Dermis blood vessel endothelial cell (primary cell): Measurements from ENCODE around the gene CDC42SE1. TPM values are rescaled to one million over a fixed set of nuclear protein-coding genes. Genes with fewer than 3 reads are reported as not detected.
"Not testable (repeated sequence)": the region's sequence is repeated elsewhere in the genome, so short reads cannot be mapped to it uniquely, and the experiment has no call there.

Source experiments
- DNase-seq: peaks from one replicate; pipeline ENCODE4 v3.0.0; 2010
- total RNA-seq: library from RNA; depleted of rRNA; stranded (reverse); fragments of >200 nt; gene quantifications from 2 replicates; pipeline ENCODE4 v1.2.3, GENCODE V29; 2014

Gene CDC42SE1
- total RNA-seq: 63.1 and 78.6 TPM in 2 replicates

GRCh38 chr1:151059109-151060006, at the start of gene CDC42SE1:
CDC42SE1 (minus strand) TSS chr1:151059622; CDS start chr1:151055730, 3,892 bp downstream.
- peak; percentile 91 for DNase-seq

- DNase-seq: no peak
These were observed 48.9 kb upstream of the CDC42SE1 start for GRCh38 chr1:151108331-151108730.

GRCh38 chr1:151106894-151107293, 47.5 kb upstream of the CDC42SE1 start:
- DNase-seq: peak; percentile 84

DNA sequence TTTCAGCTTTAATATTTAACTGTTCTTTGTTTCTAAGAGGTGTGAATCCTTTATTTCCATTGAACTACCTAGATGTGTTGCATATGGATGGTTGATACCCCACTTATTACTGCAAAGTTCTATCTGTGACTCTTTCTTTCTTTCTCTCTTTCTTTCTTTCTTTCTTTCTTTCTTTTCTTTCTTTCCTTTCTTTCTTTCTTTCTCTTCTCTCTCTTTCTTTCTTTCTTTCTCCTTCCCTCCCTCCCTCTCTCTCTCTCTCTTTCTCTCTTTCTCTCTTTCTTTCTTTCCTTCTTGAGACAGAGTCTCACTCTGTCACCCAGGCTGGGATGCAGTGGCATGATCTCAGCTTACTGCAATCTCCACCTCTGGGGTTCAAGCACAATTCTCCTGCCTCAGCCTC, 45.2 kb upstream of the CDC42SE1 start:
- no peak for DNase-seq

DNA sequence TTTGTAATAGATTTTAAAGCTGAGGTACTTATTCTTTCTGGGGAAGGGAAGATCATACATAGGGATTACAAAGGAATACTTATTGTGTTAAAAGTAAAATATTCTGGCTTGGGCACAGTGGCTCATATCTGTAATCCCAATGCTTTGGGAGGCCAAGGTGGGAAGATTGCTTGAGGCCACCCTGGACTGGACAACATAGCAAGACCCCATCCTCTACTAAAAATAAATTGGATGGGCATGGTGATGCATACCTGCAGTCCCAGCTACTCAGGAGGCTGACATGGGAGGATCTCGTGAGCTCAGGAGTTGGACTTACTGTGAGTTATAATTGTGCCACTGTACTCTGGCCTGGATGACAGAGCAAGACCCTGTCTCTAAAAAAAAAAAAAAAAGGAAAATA, 38.7 kb upstream of the CDC42SE1 start:
- DNase-seq: no peak

DNA sequence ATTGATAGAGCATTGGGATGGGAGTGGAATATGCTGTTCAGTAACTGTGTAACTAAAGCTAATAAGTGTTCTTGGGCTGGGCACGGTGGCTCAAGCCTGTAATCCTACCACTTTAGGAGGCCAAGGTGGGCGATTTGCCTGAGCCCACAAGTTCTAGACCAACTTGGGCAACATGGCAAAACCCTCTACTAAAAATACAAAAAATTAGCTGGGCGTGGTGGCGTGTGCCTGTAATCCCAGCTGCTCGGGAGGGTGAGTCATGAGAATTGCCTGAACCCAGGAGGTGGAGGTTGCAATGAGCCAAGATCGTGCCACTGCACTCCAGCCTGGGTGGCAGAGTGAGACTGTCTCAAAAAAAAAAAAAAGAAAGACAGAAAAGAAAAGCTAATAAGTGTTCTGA, 38.0 kb upstream of the CDC42SE1 start:
- not testable (repeated sequence) for DNase-seq

DNA sequence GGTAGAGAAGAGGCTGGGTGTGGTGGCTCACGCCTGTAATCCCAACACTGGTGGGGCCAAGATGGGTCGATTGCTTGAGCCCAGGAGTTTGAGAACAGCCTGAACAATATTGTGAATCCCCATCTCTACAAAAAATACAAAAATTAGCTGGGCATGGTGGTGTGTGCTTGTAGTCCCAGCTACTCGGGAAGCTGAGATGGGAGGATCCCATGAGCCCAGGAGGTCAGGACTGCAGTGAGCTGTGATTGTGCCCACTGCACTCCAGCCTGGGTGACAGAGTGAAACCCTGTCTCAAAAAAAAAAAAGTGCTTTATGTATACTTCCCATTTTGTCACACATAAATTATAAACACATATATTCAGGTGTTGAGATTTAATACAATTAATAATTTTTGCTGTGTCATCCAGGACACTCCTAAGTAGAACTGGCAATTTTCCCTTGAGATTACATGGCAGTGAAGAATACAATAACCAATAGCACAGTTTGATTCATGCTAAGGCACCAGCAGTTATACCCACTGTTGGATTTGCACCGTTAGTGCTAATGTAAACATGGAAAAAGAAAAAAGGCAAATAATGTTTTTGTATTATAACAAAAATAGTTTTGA, 26.6 kb upstream of the CDC42SE1 start:
- DNase-seq: no peak

DNA sequence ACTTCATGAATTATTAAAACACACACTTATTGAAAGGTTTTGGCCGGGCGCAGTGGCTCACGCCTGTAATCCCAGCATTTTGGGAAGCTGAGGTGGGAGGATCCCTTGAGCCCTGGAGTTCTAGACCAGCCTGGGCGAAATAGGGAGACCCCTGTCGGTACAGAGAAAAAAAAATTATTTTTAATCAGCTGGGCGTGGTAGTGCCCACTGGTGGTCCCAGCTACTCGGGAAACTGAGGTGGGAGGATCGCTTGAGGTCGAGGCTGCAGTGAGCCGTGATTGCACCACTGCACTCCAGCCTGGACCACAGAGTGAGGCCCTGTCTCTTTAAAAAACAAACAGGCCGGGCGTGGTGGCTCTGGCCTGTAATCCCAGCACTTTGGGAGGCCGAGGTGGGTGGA, 12.8 kb upstream of the CDC42SE1 start:
- DNase-seq: no peak

- peak; percentile 98 for DNase-seq
These were observed 11.3 kb upstream of the CDC42SE1 start, which contains the start of gene GABPB2 for GRCh38 chr1:151070474-151071276. GABPB2 (plus strand) TSS chr1:151070761; CDS start chr1:151088190, 17,429 bp downstream.

- no peak for DNase-seq
These were observed 9.7 kb upstream of the CDC42SE1 start for GRCh38 chr1:151069103-151069486.

DNA sequence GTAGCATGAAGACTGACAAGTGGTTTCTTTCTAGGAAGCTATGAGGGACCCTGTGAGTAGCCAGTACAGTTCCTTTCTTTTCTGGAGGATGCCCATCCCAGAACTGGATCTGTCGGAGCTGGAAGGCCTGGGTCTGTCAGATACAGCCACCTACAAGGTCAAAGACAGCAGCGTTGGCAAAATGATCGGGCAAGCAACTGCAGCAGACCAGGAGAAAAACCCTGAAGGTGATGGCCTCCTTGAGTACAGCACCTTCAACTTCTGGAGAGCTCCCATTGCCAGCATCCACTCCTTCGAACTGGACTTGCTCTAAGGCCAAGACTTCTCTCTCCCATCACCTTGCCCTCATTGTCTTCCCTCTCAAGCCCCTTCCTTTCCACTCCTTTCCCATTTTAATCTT, 7.8 kb upstream of the CDC42SE1 start:
- no peak for DNase-seq

- DNase-seq: no peak
These were observed 5.7 kb upstream of the CDC42SE1 start for GRCh38 chr1:151065089-151065645.

DNA sequence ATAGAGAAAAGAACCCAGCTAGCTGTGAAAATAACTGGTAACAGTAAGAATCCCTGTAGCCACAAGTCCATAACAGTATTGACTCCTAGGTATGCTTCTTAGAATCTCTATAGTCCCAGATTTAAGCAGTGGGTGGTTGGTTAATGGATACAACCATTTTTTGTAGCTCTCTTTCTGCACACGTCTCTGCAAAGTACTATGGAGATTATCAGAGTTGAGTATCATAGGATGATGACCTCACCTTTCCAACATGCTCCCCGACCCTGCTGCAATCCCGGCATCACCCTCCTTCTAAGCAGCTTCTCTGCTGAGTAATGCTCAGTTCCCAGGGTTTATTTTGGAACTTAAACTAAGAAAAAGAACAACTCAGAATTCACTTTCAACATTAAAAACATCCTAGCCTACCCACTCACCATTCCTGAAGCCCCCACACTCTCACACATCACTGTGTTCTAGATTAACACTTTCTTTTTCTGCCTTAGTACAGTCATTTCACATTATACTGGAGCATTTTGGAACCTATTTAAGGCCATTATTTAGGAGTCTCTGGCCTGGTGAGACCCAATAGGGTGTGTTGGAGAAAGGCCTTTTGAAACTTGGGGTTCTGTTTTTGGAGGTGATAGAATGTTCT, 3.4 kb upstream of the CDC42SE1 start:
- DNase-seq: peak; percentile 48

- DNase-seq: no peak
These were observed 2.3 kb upstream of the CDC42SE1 start for GRCh38 chr1:151061704-151062103.

GRCh38 chr1:151060657-151061421, 1.4 kb upstream of the CDC42SE1 start:
- DNase-seq: peak; percentile 24

DNA sequence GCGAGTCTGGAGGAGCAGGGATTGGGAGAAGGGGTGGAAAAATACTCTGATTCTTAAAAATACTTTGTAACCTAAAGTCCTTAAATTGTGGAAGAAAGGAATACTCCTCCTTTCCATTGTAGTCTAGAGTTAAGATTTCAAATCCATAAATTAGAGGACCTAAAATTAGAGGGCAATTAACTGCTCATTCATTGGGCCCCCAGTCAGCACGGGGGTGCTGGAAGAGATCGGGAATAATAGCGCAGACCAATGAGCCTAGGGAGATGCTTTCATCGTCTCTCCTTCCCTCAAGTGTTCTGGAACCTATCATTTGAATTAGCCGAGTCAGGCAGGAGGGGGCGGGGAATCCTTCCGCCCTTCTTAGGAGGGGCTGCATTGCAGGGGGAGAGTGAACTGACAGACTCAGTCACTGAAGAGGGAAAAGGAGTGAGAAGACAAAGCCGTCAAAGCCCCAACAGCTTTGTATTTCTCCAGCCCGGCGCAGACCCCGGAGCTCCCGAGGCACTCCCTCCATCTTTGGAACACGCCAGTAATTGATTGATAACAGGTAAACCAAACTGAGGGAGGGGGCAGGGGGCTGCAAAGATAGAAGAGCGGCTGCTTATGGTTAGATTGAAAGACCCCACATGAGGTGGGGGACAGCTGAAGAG, 710 bp upstream of the CDC42SE1 start, which contains the start of gene MLLT11:
Gene MLLT11, plus strand, starts transcription at position 391 of the 650 bp plus-strand sequence. CDS start 6,828 bp downstream, outside the sequence.
- DNase-seq: peak; percentile 63

- peak; percentile 31 for DNase-seq
These were observed 730 bp downstream of the CDC42SE1 start for GRCh38 chr1:151058692-151059091.

DNA sequence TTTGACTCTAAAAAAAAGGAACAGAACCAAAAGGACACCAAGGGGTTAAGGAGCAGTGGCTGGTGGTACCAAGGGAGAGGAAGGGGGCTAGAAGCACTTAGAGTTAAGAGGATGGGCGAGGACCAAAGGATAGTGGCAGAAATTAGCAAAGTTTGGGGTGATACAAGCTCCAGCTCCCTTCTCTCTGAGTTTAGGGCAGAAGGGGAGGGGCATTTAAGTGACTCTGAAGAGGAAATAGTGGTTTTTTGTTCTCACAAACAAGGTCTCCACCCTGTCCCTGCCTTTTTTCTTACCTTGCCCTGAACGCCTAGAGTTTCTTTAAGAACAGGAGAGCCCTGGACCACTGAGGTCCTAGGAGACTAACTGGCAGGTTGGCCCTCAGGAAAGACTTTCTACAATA, 3.3 kb downstream of the CDC42SE1 start:
- DNase-seq: no peak

GRCh38 chr1:151055581-151055980, 3.8 kb downstream of the CDC42SE1 start:
- no peak for DNase-seq

GRCh38 chr1:151054971-151055547, 4.4 kb downstream of the CDC42SE1 start:
- DNase-seq: no peak
